SK-N-SH treated with all-trans-retinoic acid at 6 μM for 48 hours (cell line): Measurements from ENCODE around the gene SOCS4.

Experiments used
- ATAC-seq: fragments of 200-7000 bp; cut with Tn5 transposase; 3 replicates; pipeline ENCODE4 v1.9.1; 2020; ENCODE audit warnings: mild to moderate bottlenecking, moderate library complexity
- ARNTL ChIP-seq: fragments of 450-650 bp; formaldehyde crosslinking; IDR thresholded peaks from 2 replicates; pipeline ENCODE4 v1.5.0; 2020; ENCODE audit warnings: low read depth, mild to moderate bottlenecking, moderate library complexity, borderline replicate concordance
- CSDC2 ChIP-seq: fragments of 250-450 bp; sonication (Bioruptor Pico); IDR thresholded peaks from 2 replicates; pipeline ENCODE4 v1.5.0; 2020; ENCODE audit warnings: mild to moderate bottlenecking, moderate library complexity
- ESRRG ChIP-seq: fragments of 250-450 bp; sonication (Bioruptor Pico); IDR thresholded peaks from 2 replicates; pipeline ENCODE4 v1.6.1; 2021; ENCODE audit warnings: mild to moderate bottlenecking
- GLIS3 ChIP-seq: fragments of 250-450 bp; sonication (Bioruptor Pico); IDR thresholded peaks from 2 replicates; pipeline ENCODE4 v1.5.0; 2020; ENCODE audit warnings: mild to moderate bottlenecking, moderate library complexity
- OSR1 ChIP-seq: fragments of 250-450 bp; sonication (Bioruptor Pico); IDR thresholded peaks from 2 replicates; pipeline ENCODE4 v1.8.0; 2022; ENCODE audit warnings: moderate library complexity, mild to moderate bottlenecking, inconsistent platforms
- PPARA ChIP-seq: fragments of 250-450 bp; sonication (Bioruptor Pico); IDR thresholded peaks from 2 replicates; pipeline ENCODE4 v1.5.0; 2020; ENCODE audit warnings: mild to moderate bottlenecking, borderline replicate concordance
- RARB ChIP-seq: fragments of 250-450 bp; sonication (Bioruptor Pico); IDR thresholded peaks from 2 replicates; pipeline ENCODE4 v1.8.0; 2021; ENCODE audit warnings: mild to moderate bottlenecking, moderate library complexity
- TCF4 ChIP-seq: fragments of 250-450 bp; sonication (Bioruptor Pico); IDR thresholded peaks from 2 replicates; pipeline ENCODE4 v1.8.0; 2021; ENCODE audit warnings: mild to moderate bottlenecking, moderate library complexity, borderline replicate concordance
- ZC3H10 ChIP-seq: fragments of 250-450 bp; sonication (Bioruptor Pico); IDR thresholded peaks from 2 replicates; pipeline ENCODE4 v1.5.1; 2021; ENCODE audit warnings: mild to moderate bottlenecking, moderate library complexity
- ZFP3 ChIP-seq: fragments of 250-450 bp; sonication (Bioruptor Pico); IDR thresholded peaks from 2 replicates; pipeline ENCODE4 v1.5.0; 2020; ENCODE audit warnings: mild to moderate bottlenecking, moderate library complexity
- ZFP30 ChIP-seq: fragments of 450-650 bp; formaldehyde crosslinking; IDR thresholded peaks from 2 replicates; pipeline ENCODE4 v1.5.0; 2022; ENCODE audit warnings: mild to moderate bottlenecking, moderate library complexity
- ZNF70 ChIP-seq: fragments of 450-650 bp; formaldehyde crosslinking; IDR thresholded peaks from 2 replicates; pipeline ENCODE4 v1.5.0; 2020; ENCODE audit warnings: mild to moderate bottlenecking, moderate library complexity
- ZNF8 ChIP-seq: fragments of 450-650 bp; formaldehyde crosslinking; IDR thresholded peaks from 2 replicates; pipeline ENCODE4 v1.5.0; 2020; ENCODE audit warnings: mild to moderate bottlenecking, moderate library complexity
- TF ChIP-seq, protein P1 (sequence below): fragments of 250-450 bp; sonication (Bioruptor Pico); IDR thresholded peaks from 2 replicates; pipeline ENCODE4 v1.8.0; 2021; ENCODE audit warnings: low read depth, mild to moderate bottlenecking, moderate library complexity, borderline replicate concordance
- TF ChIP-seq, protein P2 (sequence below): fragments of 250-450 bp; sonication (Bioruptor Pico); IDR thresholded peaks from 2 replicates; pipeline ENCODE4 v1.5.1; 2021; ENCODE audit warnings: mild to moderate bottlenecking, moderate library complexity
- TF ChIP-seq, protein P3 (sequence below): fragments of 250-450 bp; sonication (Bioruptor Pico); IDR thresholded peaks from 2 replicates; pipeline ENCODE4 v1.5.1; 2020; ENCODE audit warnings: low read depth, mild to moderate bottlenecking, moderate library complexity
- TF ChIP-seq, protein P4 (sequence below): fragments of 250-450 bp; sonication (Bioruptor Pico); IDR thresholded peaks from 2 replicates; pipeline ENCODE4 v1.8.0; 2020; ENCODE audit warnings: mild to moderate bottlenecking, moderate library complexity, borderline replicate concordance

Gene SOCS4

DNA sequence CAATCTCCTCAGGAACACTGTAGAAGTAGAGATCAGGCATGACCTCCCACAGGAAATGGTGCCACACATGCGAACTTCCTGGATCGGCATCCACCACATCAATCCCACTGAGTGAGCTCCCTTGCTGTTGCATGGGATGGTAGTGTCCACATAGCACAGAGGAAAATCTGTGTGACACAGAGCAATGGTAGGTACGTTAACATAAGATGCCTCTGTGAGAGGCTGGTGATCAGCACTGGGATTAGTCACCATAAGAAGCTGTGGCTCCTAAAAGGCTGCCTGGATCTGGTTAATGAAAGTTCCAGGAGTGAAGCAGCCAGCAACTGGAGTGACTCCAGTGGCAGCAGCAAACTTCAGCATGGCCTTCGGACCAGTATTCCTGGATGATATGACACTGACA lies 22.0 kb upstream of the SOCS4 start:
- no peak for ATAC-seq

DNA sequence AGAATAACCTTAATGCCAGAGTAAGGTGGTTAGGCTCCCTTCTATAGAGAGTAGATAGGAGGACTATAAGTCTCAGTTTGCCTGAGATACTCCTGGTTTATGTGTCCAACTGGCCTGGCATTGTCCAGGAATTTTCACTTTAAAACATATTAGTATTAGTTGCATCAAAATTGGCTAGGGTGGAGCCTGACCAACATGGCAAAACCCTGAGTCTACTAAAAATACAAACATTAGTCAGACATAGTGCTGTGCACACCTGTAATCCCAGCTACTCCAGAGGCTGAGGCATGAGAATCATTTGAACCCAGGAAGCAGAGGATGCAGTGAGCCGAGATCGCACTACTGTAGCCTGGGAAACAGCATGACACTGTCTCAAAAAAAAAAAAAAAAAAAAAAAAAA lies 12.0 kb upstream of the SOCS4 start:
- no peak for ATAC-seq

More for the DNA sequence above, 22.0 kb upstream of the SOCS4 start:
- TF ChIP-seq OSR1 (CRISPR knock-in tag) (no peak), ZFP3 (no peak), ZNF8 (CRISPR knock-in tag) (no peak), ZNF70 (CRISPR knock-in tag) (no peak), ZFP30 (CRISPR knock-in tag) (no peak), GLIS3 (CRISPR knock-in tag) (no peak), PPARA (no peak), TCF4 (CRISPR knock-in tag) (no peak), ZC3H10 (CRISPR knock-in tag) (no peak), CSDC2 (CRISPR knock-in tag) (no peak), ARNTL (CRISPR knock-in tag) (no peak), RARB (CRISPR knock-in tag) (no peak), ESRRG (CRISPR knock-in tag) (no peak)
- TF ChIP-seq, protein P1, sequence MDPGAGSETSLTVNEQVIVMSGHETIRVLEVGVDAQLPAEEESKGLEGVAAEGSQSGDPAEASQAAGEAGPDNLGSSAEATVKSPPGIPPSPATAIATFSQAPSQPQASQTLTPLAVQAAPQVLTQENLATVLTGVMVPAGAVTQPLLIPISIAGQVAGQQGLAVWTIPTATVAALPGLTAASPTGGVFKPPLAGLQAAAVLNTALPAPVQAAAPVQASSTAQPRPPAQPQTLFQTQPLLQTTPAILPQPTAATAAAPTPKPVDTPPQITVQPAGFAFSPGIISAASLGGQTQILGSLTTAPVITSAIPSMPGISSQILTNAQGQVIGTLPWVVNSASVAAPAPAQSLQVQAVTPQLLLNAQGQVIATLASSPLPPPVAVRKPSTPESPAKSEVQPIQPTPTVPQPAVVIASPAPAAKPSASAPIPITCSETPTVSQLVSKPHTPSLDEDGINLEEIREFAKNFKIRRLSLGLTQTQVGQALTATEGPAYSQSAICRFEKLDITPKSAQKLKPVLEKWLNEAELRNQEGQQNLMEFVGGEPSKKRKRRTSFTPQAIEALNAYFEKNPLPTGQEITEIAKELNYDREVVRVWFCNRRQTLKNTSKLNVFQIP (CRISPR knock-in tag) = no peak
- TF ChIP-seq, protein P2, sequence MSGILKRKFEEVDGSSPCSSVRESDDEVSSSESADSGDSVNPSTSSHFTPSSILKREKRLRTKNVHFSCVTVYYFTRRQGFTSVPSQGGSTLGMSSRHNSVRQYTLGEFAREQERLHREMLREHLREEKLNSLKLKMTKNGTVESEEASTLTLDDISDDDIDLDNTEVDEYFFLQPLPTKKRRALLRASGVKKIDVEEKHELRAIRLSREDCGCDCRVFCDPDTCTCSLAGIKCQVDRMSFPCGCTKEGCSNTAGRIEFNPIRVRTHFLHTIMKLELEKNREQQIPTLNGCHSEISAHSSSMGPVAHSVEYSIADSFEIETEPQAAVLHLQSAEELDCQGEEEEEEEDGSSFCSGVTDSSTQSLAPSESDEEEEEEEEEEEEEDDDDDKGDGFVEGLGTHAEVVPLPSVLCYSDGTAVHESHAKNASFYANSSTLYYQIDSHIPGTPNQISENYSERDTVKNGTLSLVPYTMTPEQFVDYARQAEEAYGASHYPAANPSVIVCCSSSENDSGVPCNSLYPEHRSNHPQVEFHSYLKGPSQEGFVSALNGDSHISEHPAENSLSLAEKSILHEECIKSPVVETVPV (CRISPR knock-in tag) = no peak
- TF ChIP-seq, protein P3, sequence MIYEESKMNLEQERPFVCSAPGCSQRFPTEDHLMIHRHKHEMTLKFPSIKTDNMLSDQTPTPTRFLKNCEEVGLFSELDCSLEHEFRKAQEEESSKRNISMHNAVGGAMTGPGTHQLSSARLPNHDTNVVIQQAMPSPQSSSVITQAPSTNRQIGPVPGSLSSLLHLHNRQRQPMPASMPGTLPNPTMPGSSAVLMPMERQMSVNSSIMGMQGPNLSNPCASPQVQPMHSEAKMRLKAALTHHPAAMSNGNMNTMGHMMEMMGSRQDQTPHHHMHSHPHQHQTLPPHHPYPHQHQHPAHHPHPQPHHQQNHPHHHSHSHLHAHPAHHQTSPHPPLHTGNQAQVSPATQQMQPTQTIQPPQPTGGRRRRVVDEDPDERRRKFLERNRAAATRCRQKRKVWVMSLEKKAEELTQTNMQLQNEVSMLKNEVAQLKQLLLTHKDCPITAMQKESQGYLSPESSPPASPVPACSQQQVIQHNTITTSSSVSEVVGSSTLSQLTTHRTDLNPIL (CRISPR knock-in tag) = no peak
- TF ChIP-seq, protein P4, sequence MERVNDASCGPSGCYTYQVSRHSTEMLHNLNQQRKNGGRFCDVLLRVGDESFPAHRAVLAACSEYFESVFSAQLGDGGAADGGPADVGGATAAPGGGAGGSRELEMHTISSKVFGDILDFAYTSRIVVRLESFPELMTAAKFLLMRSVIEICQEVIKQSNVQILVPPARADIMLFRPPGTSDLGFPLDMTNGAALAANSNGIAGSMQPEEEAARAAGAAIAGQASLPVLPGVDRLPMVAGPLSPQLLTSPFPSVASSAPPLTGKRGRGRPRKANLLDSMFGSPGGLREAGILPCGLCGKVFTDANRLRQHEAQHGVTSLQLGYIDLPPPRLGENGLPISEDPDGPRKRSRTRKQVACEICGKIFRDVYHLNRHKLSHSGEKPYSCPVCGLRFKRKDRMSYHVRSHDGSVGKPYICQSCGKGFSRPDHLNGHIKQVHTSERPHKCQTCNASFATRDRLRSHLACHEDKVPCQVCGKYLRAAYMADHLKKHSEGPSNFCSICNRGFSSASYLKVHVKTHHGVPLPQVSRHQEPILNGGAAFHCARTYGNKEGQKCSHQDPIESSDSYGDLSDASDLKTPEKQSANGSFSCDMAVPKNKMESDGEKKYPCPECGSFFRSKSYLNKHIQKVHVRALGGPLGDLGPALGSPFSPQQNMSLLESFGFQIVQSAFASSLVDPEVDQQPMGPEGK (CRISPR knock-in tag) = no peak

More for the DNA sequence above, 12.0 kb upstream of the SOCS4 start:
- TF ChIP-seq, protein P1 (CRISPR knock-in tag) = no peak
- TF ChIP-seq OSR1 (CRISPR knock-in tag) (no peak), ZFP3 (no peak), ZNF70 (CRISPR knock-in tag) (no peak), ZFP30 (CRISPR knock-in tag) (no peak), ESRRG (CRISPR knock-in tag) (no peak), TCF4 (CRISPR knock-in tag) (no peak)
- TF ChIP-seq, protein P4 (CRISPR knock-in tag) = no peak
